ENCODE measurements around the gene FLNB. TPM values are rescaled to one million over a fixed set of nuclear protein-coding genes. Genes with fewer than 3 reads are reported as not detected.
A peak's percentile ranks its signal among the peaks of the same experiment; 100 is the strongest.

FLNB gene
- total and polyA plus RNA-seq, 2 of the 13 experiments (the other 11 are each of a cell fraction or from before 2014, with no cell fraction given), result 106 to 130 TPM

- no peak for TF ChIP-seq UBTF (CRISPR knock-in tag; IDR thresholded peaks at IDR 0.05)
- no peak for TF ChIP-seq ZNF230 (CRISPR knock-in tag; IDR thresholded peaks at IDR 0.05)
- TF ChIP-seq NR2F6 (IDR thresholded peaks at IDR 0.05), result peak; percentile 99
- TF ChIP-seq NR2F6 (CRISPR knock-in tag; IDR thresholded peaks at IDR 0.05), result peak; percentile 100
- TF ChIP-seq ZNF883 (CRISPR knock-in tag; IDR thresholded peaks at IDR 0.05; ENCODE audit: not compliant biosample characterization), result no peak
- TF ChIP-seq RFX1 (IDR thresholded peaks at IDR 0.05), result no peak
- no peak for TF ChIP-seq TCF7L2 (IDR thresholded peaks at IDR 0.05; ENCODE audit: low read depth, low read length)
- TF ChIP-seq FOXP1 (IDR thresholded peaks at IDR 0.05), result no peak
- peak; percentile 81; the same call in 1 of the 2 replicates for TF ChIP-seq FOXP1 (CRISPR knock-in tag; IDR thresholded peaks at IDR 0.05)
- TF ChIP-seq NFE2 (CRISPR knock-in tag; IDR thresholded peaks at IDR 0.05), result no peak
- TF ChIP-seq JDP2 (CRISPR knock-in tag; IDR thresholded peaks at IDR 0.05; ENCODE audit: borderline replicate concordance), result no peak
- TF ChIP-seq IRF1 (CRISPR knock-in tag; IDR thresholded peaks at IDR 0.05; ENCODE audit: low read depth), result no peak
- TF ChIP-seq GABPA (IDR thresholded peaks at IDR 0.05; ENCODE audit: low read depth, low read length), result no peak
- no peak; the same call in none of the 2 replicates for TF ChIP-seq GABPA (CRISPR knock-in tag; IDR thresholded peaks at IDR 0.05; ENCODE audit: low read depth)
- no peak for TF ChIP-seq ZBTB14 (CRISPR knock-in tag; IDR thresholded peaks at IDR 0.05)
- no peak for TF ChIP-seq MYNN (CRISPR knock-in tag; IDR thresholded peaks at IDR 0.05; ENCODE audit: low read depth)
- TF ChIP-seq ZBTB44 (CRISPR knock-in tag; IDR thresholded peaks at IDR 0.05), result no peak
- no peak for TF ChIP-seq SP1 (IDR thresholded peaks at IDR 0.05)
- TF ChIP-seq SP1 (CRISPR knock-in tag; IDR thresholded peaks at IDR 0.05), result 0 out of 2 replicates have a peak, but pooled peaks have one; percentile 13
- no peak for TF ChIP-seq TBP (CRISPR knock-in tag; IDR thresholded peaks at IDR 0.05)
- no peak for TF ChIP-seq CSRNP2 (CRISPR knock-in tag; conservative IDR thresholded peaks at IDR 0.05; ENCODE audit: low read depth)
- no peak for TF ChIP-seq RFXANK (CRISPR knock-in tag; IDR thresholded peaks at IDR 0.05)
Measured at GRCh38 chr3:58188921-58189451, 180.8 kb downstream of the FLNB start (continued).
